ENCODE measurements around the gene SALL1.

DNA sequence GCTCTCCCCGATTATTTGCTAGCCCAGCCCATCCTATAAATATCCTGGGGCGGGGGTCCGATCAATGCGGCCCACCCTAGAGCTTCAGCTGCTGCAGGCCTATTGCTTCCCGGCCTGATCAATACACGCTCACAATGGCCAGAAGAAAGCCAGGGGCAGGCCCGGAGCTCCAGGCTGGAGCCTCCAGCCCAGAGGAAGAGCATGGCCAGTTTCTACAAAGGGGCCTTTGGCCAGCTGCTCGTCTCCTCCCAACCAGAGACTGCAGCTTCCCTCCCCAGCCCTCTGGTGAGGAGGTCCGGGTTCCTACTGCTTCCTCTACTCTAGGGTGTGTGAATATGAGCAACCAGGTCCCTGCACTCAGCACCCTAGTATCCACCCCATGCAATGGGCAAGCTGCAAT is 36.7 kb downstream of the SALL1 start:
- no peak for TF ChIP-seq CTCF (IDR thresholded peaks at IDR 0.05; ENCODE audit: low read depth, low read length)
- TF ChIP-seq POLR2A (IDR thresholded peaks at IDR 0.05; ENCODE audit: extremely low read depth, insufficient read length), result no peak
- TF ChIP-seq MAX (IDR thresholded peaks at IDR 0.05; ENCODE audit: low read depth, low read length), result no peak
- TF ChIP-seq MYC (IDR thresholded peaks at IDR 0.05; ENCODE audit: low read depth, low read length), result no peak
